ENCODE data around the gene NT5M. TPM values are rescaled to one million over a fixed set of nuclear protein-coding genes. Genes with fewer than 3 reads are reported as not detected.
A peak's percentile ranks its signal among the peaks of the same experiment; 100 is the strongest.
"Not testable (repeated sequence)": the region's sequence is repeated elsewhere in the genome, so short reads cannot be mapped to it uniquely, and the experiment has no call there.

The NT5M gene
- total RNA-seq = 2.3 TPM

- DNase-seq (ENCODE audit: low spot score) = peak; percentile 62
These were observed at the start of gene NT5M for GRCh38 chr17:17303010-17303846. NT5M (plus strand) TSS chr17:17303373; CDS start chr17:17303551, 178 bp downstream.

GRCh38 chr17:17253406-17253805, 49.8 kb upstream of the NT5M start:
- DNase-seq (ENCODE audit: low spot score) = no peak

- DNase-seq (ENCODE audit: low spot score) = no peak
These were observed 49.1 kb upstream of the NT5M start for GRCh38 chr17:17254036-17254435.

GRCh38 chr17:17255689-17256088, 47.5 kb upstream of the NT5M start:
- DNase-seq (ENCODE audit: low spot score) = not testable (repeated sequence)

GRCh38 chr17:17256316-17256715, 46.9 kb upstream of the NT5M start:
- no peak for DNase-seq (ENCODE audit: low spot score)

- no peak for DNase-seq (ENCODE audit: low spot score)
These were observed 45.2 kb upstream of the NT5M start for GRCh38 chr17:17258011-17258410.

GRCh38 chr17:17258998-17259397, 44.2 kb upstream of the NT5M start:
- no peak for DNase-seq (ENCODE audit: low spot score)

- no peak for DNase-seq (ENCODE audit: low spot score)
These were observed 38.7 kb upstream of the NT5M start for GRCh38 chr17:17264430-17264829.

- no peak for DNase-seq (ENCODE audit: low spot score)
These were observed 33.0 kb upstream of the NT5M start for GRCh38 chr17:17269926-17270773.

GRCh38 chr17:17275971-17276370, 27.2 kb upstream of the NT5M start:
- no peak for DNase-seq (ENCODE audit: low spot score)

- DNase-seq (ENCODE audit: low spot score) = not testable (repeated sequence)
These were observed 25.7 kb upstream of the NT5M start for GRCh38 chr17:17277431-17277830.

GRCh38 chr17:17279316-17279715, 23.9 kb upstream of the NT5M start:
- DNase-seq (ENCODE audit: low spot score) = no peak

- DNase-seq (ENCODE audit: low spot score) = peak; percentile 98
These were observed 22.3 kb upstream of the NT5M start, which contains the start of gene COPS3 for GRCh38 chr17:17280613-17281549. COPS3 (minus strand) TSS chr17:17281246; CDS start chr17:17281186, 60 bp downstream.

- no peak for DNase-seq (ENCODE audit: low spot score)
These were observed 17.2 kb upstream of the NT5M start for GRCh38 chr17:17285951-17286350.

GRCh38 chr17:17289086-17289485, 14.1 kb upstream of the NT5M start:
- no peak for DNase-seq (ENCODE audit: low spot score)

- no peak for DNase-seq (ENCODE audit: low spot score)
These were observed 13.5 kb upstream of the NT5M start for GRCh38 chr17:17289701-17290100.

- DNase-seq (ENCODE audit: low spot score) = no peak
These were observed 8.0 kb upstream of the NT5M start for GRCh38 chr17:17295141-17295540.

- no peak for DNase-seq (ENCODE audit: low spot score)
These were observed 6.0 kb upstream of the NT5M start for GRCh38 chr17:17297217-17297616.

GRCh38 chr17:17298108-17298507, 5.1 kb upstream of the NT5M start:
- no peak for DNase-seq (ENCODE audit: low spot score)

GRCh38 chr17:17300624-17301568, 2.3 kb upstream of the NT5M start:
- no peak for DNase-seq (ENCODE audit: low spot score)

Measured in ureter (tissue), 1 donor.